Subcutaneous adipose tissue (tissue), 4 donors: ENCODE measurements around the gene ADAMTSL4. TPM values are rescaled to one million over a fixed set of nuclear protein-coding genes. Genes with fewer than 3 reads are reported as not detected.

Experiments
- total RNA-seq, 4 donors: library from RNA; depleted of rRNA; stranded (reverse); fragments of >200 nt; gene quantifications; one replicate each; pipeline ENCODE4 v1.1.0, GENCODE V29; 2016
- TF ChIP-seq, protein P1 (sequence below): fragments of 450-650 bp; IDR thresholded peaks from one replicate; pipeline ENCODE4 v1.5.1; 2016; ENCODE audit warnings: low read depth, mild to moderate bottlenecking, control low read depth, antibody characterized with exemption, moderate library complexity

Gene ADAMTSL4
- 10 to 100 TPM; 36.3 to 53.9 (median 49.1) TPM for total RNA-seq

DNA sequence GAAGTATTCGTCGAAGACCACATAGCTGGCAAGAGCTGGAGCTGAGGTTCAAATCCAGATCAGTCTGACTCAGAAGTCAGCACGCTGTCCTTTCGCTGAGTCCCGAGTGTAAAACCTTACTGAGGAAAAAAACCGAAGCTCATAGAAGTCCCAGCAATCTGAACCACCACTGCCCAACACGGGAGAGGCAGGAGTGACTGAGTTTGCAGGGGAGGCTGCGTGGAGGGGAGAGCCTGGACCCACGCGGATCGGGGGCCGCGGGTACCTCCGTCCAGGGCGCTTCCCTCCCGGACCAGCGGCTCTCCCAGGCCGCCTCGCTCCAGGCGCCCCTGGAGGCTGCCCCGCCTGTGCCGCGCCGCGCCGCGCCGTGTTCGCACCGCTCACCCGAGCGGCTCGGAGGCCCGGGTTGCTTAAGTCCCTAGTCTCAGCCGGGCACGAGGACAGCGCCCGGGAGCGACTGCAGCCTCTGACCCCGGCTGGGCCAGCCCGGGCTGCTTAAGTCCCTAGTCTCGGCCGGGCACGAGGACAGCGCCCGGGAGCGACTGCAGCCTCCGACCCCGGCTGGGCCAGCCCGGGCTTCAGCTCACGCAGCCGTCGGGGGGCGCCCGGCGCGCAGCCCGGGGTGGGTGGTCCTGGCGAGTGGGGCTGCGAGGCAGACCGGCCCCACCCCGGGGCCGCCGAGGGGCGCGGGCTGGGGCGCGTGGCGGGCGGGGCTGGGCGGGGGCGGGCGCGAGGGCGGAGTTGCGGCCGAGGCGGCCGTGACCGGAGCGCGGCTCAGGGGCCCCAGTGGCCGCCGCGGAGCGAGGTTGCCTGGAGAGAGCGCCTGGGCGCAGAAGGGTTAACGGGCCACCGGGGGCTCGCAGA lies at the start of gene ADAMTSL4:
Gene ADAMTSL4, plus strand, starts transcription at position 777 of the 864 bp plus-strand sequence. CDS start 2,881 bp downstream, outside the sequence.
- TF ChIP-seq, protein P1, sequence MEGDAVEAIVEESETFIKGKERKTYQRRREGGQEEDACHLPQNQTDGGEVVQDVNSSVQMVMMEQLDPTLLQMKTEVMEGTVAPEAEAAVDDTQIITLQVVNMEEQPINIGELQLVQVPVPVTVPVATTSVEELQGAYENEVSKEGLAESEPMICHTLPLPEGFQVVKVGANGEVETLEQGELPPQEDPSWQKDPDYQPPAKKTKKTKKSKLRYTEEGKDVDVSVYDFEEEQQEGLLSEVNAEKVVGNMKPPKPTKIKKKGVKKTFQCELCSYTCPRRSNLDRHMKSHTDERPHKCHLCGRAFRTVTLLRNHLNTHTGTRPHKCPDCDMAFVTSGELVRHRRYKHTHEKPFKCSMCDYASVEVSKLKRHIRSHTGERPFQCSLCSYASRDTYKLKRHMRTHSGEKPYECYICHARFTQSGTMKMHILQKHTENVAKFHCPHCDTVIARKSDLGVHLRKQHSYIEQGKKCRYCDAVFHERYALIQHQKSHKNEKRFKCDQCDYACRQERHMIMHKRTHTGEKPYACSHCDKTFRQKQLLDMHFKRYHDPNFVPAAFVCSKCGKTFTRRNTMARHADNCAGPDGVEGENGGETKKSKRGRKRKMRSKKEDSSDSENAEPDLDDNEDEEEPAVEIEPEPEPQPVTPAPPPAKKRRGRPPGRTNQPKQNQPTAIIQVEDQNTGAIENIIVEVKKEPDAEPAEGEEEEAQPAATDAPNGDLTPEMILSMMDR: no peak

DNA sequence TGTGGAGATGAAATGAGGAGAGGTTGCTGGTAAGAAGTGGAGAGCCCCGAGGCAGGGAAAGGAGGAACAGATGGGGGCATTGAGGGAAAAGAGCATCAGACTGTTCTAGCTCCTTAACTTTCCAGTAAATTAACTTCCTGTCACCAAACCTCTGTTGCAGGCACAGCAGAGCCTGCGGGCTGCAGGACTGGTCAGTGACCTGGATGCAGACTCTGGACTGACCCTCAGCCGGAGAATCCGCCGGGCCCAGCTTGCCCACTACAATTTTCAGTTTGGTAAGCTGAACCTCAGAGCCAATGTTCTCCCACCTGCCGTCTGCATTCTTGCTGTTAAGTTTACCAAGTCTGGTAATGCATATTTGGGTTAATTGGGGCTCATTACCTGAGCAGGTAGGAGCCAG lies 43.8 kb upstream of the ADAMTSL4 start:
- TF ChIP-seq, protein P1: no peak

- TF ChIP-seq, protein P1: no peak
Measured at GRCh38 chr1:150507912-150508864, 41.0 kb upstream of the ADAMTSL4 start, which contains the start of gene ECM1. Gene ECM1 (plus strand): TSS chr1:150508109. CDS start chr1:150508210, 101 bp downstream.

GRCh38 chr1:150508982-150509381 lies 40.2 kb upstream of the ADAMTSL4 start:
- TF ChIP-seq, protein P1: no peak

- TF ChIP-seq, protein P1: no peak
Measured at GRCh38 chr1:150511551-150511950, 37.7 kb upstream of the ADAMTSL4 start.

DNA sequence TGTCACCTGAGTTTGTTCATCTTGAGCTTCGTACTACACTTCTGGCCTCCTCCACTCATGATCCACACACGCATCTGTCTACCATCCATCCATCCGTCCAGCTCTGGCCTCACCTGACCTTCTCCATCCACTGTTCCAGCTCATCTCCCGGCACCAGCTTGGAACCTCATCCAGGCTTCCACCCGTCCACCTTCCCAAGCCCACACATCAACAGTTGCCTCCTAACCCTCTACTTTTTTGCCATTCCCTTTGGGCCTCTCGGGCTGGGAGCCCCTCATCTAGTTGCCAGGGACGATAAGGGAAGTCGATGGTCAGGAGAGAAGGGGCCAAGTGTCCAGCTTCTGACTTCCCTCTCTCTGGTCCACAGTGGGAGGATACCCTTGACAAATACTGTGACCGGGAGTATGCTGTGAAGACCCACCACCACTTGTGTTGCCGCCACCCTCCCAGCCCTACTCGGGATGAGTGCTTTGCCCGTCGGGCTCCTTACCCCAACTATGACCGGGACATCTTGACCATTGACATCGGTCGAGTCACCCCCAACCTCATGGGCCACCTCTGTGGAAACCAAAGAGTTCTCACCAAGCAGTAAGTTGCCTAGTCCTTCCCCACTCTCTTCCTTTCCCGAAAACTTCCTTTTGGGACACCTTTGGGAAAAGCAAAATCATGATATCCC lies 37.1 kb upstream of the ADAMTSL4 start:
- TF ChIP-seq, protein P1: no peak
